ENCODE results near the gene UCK2.

DNA sequence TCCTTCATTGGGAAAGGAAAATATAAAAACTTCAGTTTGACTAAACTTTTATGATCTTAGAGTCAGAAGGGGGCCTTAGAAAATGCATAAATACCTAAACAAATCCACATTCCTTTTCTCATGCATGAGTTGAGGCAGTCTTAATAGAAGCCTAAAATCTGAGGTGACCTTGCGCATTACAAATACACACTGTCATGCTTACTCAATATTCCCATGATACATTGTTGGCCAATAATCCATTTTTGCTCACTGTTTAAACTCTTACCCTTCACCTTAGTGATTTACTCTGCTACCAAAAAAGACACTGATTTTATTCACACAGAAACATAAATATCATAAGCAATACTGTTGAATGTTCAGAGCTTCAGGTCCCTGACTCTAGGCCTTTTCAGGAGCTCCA, 39.7 kb upstream of the UCK2 start:
- TF ChIP-seq, protein P1, sequence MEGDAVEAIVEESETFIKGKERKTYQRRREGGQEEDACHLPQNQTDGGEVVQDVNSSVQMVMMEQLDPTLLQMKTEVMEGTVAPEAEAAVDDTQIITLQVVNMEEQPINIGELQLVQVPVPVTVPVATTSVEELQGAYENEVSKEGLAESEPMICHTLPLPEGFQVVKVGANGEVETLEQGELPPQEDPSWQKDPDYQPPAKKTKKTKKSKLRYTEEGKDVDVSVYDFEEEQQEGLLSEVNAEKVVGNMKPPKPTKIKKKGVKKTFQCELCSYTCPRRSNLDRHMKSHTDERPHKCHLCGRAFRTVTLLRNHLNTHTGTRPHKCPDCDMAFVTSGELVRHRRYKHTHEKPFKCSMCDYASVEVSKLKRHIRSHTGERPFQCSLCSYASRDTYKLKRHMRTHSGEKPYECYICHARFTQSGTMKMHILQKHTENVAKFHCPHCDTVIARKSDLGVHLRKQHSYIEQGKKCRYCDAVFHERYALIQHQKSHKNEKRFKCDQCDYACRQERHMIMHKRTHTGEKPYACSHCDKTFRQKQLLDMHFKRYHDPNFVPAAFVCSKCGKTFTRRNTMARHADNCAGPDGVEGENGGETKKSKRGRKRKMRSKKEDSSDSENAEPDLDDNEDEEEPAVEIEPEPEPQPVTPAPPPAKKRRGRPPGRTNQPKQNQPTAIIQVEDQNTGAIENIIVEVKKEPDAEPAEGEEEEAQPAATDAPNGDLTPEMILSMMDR (IDR thresholded peaks at IDR 0.05) = no peak
- no peak for TF ChIP-seq POLR2A (IDR thresholded peaks at IDR 0.05)

Data from heart left ventricle (tissue), 13 donors.